Tibial nerve (tissue), 4 donors: ENCODE results near the gene GAL3ST3. TPM values are rescaled to one million over a fixed set of nuclear protein-coding genes. Genes with fewer than 3 reads are reported as not detected.
"Not testable (repeated sequence)": the region's sequence is repeated elsewhere in the genome, so short reads cannot be mapped to it uniquely, and the experiment has no call there.

Source experiments
- DNase-seq, 2 donors: peaks; one replicate each; pipeline ENCODE4 v3.0.0-alpha.2; 2019; ENCODE audit warnings: low spot score in 2 of 2
- H3K27ac ChIP-seq, 4 donors: fragments of 200-600 bp; sonication (generic) in 3 of 4; one replicate each; pipeline ENCODE4 v1.5.1; 2017 to 2019; ENCODE audit warnings: mild to moderate bottlenecking in 1 of 4
- H3K27me3 ChIP-seq, 2 donors: fragments of 200-600 bp; sonication (generic) in 1 of 2; one replicate each; pipeline versions ENCODE4 v1.5.1 to v1.6.0; 2017 to 2019
- H3K36me3 ChIP-seq, 3 donors: fragments of 200-600 bp; sonication (generic); one replicate each; pipeline ENCODE4 v1.5.1; 2018 to 2019
- H3K4me1 ChIP-seq, 4 donors: fragments of 200-600 bp; sonication (generic) in 3 of 4; one replicate each; pipeline ENCODE4 v1.5.1; 2017 to 2019
- H3K4me3 ChIP-seq, 4 donors: fragments of 200-600 bp; sonication (generic) in 3 of 4; one replicate each; pipeline ENCODE4 v1.5.1; 2017 to 2019; ENCODE audit warnings: mild to moderate bottlenecking in 1 of 4, moderate library complexity in 1 of 4
- H3K9me3 ChIP-seq, 4 donors: fragments of 200-600 bp; sonication (generic) in 3 of 4; one replicate each; pipeline ENCODE4 v1.5.1; 2017 to 2019
- EP300 ChIP-seq, 2 donors: sonication (generic); formaldehyde crosslinking; IDR thresholded peaks; one replicate each; pipeline ENCODE4 v1.6.1; 2017; ENCODE audit warnings: antibody characterized with exemption in 2 of 2, mild to moderate bottlenecking in 1 of 2
- POLR2A ChIP-seq, 2 donors: fragments of 450-650 bp; IDR thresholded peaks; one replicate each; pipeline ENCODE4 v1.6.1; 2017; ENCODE audit warnings: antibody characterized with exemption in 2 of 2, mild to moderate bottlenecking in 2 of 2, moderate library complexity in 2 of 2
- WGBS, 2 donors: methylation state at CpG; one replicate each; pipeline ENCODE4 v1.1.5; 2018; 5-methylcytosine and 5-hydroxymethylcytosine counted together
- total RNA-seq, 4 donors: library from RNA; depleted of rRNA; stranded (reverse); fragments of >200 nt; gene quantifications; one replicate each; pipeline ENCODE4 v1.1.0, GENCODE V29; 2016
- TF ChIP-seq, protein P1 (sequence below), 5 experiments: fragments of 200-600 bp in 3 of 5; fragments of 450-650 bp in 2 of 5; sonication (generic) in 3 of 5; IDR thresholded peaks; one replicate each; pipeline ENCODE4 v1.5.1; 2016 to 2019; ENCODE audit warnings: antibody characterized with exemption in 5 of 5, mild to moderate bottlenecking in 3 of 5, moderate library complexity in 2 of 5

The GAL3ST3 gene
- total RNA-seq, 4 donors from 2014 or later = not detected

DNA sequence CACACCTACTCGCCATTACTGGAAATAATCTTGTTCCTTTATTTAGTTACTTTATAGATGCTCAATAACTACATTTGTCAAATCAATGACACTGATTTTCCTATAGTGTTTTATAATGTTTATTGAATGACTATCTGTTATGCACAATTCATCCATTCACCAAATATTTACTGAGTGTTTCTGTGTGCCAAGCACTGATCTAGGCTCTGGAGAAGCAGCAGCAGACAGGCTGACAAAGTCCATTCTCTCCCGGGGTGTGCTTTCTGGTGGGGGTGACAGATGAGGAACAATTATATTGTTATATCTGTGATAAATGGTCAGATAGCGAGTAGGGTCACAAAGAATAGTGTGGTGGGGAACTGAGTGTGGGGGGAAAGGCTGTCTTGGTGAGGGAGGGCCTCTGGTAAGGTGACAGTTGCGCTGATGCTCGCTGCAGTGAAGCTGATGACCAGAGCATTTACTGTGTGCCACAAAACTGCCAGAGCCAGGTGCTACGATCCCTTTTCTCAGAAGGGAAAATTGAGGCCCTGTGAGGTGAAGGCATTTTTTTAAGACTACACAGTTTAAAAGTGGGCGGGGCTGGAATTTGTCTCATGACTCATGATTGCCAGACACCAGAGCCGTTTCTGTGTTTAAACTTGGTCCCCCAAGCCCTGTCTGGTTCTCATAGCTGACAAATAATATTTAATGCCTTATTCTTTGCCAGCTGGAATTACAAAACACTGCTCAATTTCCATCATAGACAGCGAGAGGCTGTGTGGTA is 31.3 kb upstream of the GAL3ST3 start:
- Histone ChIP-seq H3K9me3 (no peaks in the 10 kb centered on the region), H3K4me1 (peaks cover 0 to 49% (median 37%) of the 10 kb centered on the region in 4 donors), H3K4me3 (no peak overlapping the region), H3K36me3 (peaks cover 0 to 14% (median 0%) of the 10 kb centered on the region in 3 donors), H3K27ac (peak overlapping the region in 3 of 4 donors; percentile 58 to 68 (median 63)), H3K27me3 (no peaks in the 10 kb centered on the region)
- TF ChIP-seq, protein P1, sequence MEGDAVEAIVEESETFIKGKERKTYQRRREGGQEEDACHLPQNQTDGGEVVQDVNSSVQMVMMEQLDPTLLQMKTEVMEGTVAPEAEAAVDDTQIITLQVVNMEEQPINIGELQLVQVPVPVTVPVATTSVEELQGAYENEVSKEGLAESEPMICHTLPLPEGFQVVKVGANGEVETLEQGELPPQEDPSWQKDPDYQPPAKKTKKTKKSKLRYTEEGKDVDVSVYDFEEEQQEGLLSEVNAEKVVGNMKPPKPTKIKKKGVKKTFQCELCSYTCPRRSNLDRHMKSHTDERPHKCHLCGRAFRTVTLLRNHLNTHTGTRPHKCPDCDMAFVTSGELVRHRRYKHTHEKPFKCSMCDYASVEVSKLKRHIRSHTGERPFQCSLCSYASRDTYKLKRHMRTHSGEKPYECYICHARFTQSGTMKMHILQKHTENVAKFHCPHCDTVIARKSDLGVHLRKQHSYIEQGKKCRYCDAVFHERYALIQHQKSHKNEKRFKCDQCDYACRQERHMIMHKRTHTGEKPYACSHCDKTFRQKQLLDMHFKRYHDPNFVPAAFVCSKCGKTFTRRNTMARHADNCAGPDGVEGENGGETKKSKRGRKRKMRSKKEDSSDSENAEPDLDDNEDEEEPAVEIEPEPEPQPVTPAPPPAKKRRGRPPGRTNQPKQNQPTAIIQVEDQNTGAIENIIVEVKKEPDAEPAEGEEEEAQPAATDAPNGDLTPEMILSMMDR (IDR thresholded peaks at IDR 0.05) = no peak
- TF ChIP-seq POLR2A (IDR thresholded peaks at IDR 0.05) = no peak
- TF ChIP-seq EP300 (IDR thresholded peaks at IDR 0.05) = no peak
- WGBS, 2 donors = 68 to 70% methylated on average over 9 of the region's 9 CpGs
- DNase-seq = peak in 1 of 2 donors; percentile 56

DNA sequence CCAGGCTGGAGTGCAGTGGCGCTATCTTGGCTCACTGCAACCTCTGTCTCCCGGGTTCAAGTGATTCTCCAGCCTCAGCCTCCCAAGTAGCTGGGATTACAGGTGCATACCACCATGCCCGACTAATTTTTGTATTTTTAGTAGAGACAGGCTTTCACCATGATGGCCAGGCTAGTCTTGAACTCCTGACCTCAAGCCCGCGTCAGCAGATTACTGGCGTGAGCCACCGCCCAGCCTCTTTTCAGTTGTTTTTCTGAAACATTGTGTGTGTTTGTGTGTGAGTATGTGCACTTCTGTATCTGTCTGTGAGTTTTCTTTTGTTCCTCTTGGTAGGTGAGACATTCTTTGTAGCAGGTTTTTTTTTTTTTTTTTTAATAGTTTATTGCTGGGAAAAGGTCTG is 30.0 kb upstream of the GAL3ST3 start:
- H3K27me3 ChIP-seq, DNase-seq, H3K27ac ChIP-seq, H3K4me3 ChIP-seq, H3K9me3 ChIP-seq: not testable (repeated sequence)
- 86 to 88% methylated on average over 7 of the region's 7 CpGs for WGBS, 2 donors
- Histone ChIP-seq H3K36me3 (peaks cover 0 to 25% (median 0%) of the 10 kb centered on the region in 3 donors), H3K4me1 (peaks cover 0 to 40% (median 35%) of the 10 kb centered on the region in 4 donors)

DNA sequence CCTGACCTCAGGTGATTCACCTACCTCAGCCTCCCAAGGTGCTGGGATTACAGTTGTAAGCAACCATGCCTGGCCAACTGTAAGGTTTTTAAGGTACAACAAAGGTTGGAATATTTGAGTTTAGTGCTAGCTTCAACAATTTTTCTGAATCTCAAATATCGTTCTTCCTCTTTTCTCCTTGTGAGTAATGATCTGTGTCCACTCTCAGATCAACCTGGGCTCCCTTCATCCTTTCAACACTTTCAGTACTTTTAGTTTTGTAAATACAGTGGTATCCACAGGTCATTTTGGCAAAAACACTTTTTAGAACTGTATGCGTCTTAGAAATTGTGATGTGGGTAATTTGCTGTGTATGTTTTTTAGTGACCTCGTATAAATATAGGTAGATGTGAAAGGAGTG is 29.0 kb upstream of the GAL3ST3 start:
- Histone ChIP-seq H3K4me1 (peaks cover 0 to 31% (median 28%) of the 10 kb centered on the region in 4 donors), H3K4me3 (no peak overlapping the region), H3K9me3 (no peaks in the 10 kb centered on the region), H3K27me3 (no peaks in the 10 kb centered on the region), H3K27ac (no peak overlapping the region), H3K36me3 (peaks cover 0 to 29% (median 0%) of the 10 kb centered on the region in 3 donors)
- 92 to 93% methylated on average over 3 of the region's 3 CpGs for WGBS, 2 donors
- TF ChIP-seq, protein P1 (IDR thresholded peaks at IDR 0.05) = no peak
- TF ChIP-seq EP300 (IDR thresholded peaks at IDR 0.05) = no peak
- TF ChIP-seq POLR2A (IDR thresholded peaks at IDR 0.05) = no peak
- DNase-seq = no peak

DNA sequence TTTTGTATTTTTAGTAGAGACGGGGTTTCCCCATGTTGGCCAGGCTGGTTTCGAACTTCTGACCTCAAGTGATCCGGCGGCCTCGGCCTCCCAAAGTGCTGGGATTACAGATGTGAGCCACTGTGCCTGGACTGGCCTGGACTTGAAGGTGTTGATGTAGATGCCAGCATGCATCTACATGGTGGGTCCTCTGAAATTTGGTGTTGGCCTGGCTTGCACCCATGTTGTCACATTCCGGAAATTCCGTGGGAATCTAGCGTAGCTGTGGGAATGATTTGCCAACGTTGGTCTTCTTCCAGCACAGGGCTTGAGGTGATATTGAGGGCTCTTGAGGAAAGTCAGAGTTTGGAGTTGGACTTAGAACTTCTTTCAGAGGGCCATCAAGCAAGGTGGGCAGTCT is 27.6 kb upstream of the GAL3ST3 start:
- no peak for DNase-seq
- 83 to 84% methylated on average over 9 of the region's 9 CpGs for WGBS, 2 donors
- Histone ChIP-seq H3K4me3 (no peak overlapping the region), H3K36me3 (peaks cover 0 to 29% (median 0%) of the 10 kb centered on the region in 3 donors), H3K4me1 (peaks cover 0 to 31% (median 18%) of the 10 kb centered on the region in 4 donors), H3K9me3 (no peaks in the 10 kb centered on the region), H3K27ac (no peak overlapping the region), H3K27me3 (no peaks in the 10 kb centered on the region)
- TF ChIP-seq EP300 (IDR thresholded peaks at IDR 0.05) = no peak

DNA sequence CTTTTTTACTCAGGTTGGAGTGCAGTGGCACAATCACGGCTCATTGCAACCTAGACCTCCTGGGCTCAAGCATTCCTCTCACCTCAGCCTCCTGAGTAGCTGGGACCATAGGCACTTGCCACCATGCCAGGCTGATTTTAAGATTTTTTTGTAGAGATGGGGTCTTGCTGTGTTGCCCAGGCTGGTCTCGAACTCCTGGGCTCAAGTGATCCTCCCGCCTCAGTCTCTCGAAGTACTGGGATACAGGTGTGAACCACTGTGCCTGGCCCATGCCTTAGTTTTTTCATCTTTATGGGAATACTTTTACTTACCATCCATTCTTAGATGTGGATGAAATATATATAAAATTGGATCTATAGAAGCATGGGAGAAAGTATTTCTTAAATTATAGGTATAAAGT is 26.3 kb upstream of the GAL3ST3 start:
- Histone ChIP-seq H3K4me1 (peaks cover 0 to 25% (median 14%) of the 10 kb centered on the region in 4 donors), H3K27ac (no peak overlapping the region), H3K36me3 (peaks cover 0 to 29% (median 0%) of the 10 kb centered on the region in 3 donors), H3K4me3 (no peak overlapping the region), H3K27me3 (no peaks in the 10 kb centered on the region), H3K9me3 (no peaks in the 10 kb centered on the region)
- WGBS, 2 donors = 100% methylated on average over 4 of the region's 4 CpGs
- no peak for DNase-seq
- TF ChIP-seq EP300 (IDR thresholded peaks at IDR 0.05) = no peak
- TF ChIP-seq POLR2A (IDR thresholded peaks at IDR 0.05) = no peak
- TF ChIP-seq, protein P1 (IDR thresholded peaks at IDR 0.05) = no peak

DNA sequence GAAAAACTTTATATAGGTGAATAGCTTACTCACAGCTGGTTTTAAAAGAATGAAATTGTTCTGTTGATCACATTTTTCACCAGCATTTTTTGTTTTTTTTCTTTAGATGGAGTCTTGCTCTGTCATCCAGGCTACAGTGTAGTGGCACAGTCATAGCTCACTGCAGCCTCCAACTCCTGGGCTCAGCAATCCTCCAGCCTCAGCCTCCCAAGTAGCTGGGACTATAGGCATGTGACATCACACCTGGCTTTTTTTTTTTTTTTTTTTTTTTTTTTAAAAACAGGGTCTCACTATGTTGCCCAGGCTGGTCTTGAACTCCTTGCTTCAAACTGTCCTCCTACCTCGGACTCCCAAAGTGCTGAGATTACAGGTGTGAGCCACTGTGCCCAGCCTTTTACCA is 24.7 kb upstream of the GAL3ST3 start:
- Histone ChIP-seq H3K27me3 (no peaks in the 10 kb centered on the region), H3K36me3 (peaks cover 0 to 34% (median 0%) of the 10 kb centered on the region in 3 donors), H3K4me3 (no peak overlapping the region), H3K27ac (no peak overlapping the region), H3K9me3 (no peaks in the 10 kb centered on the region), H3K4me1 (peaks cover 0 to 32% (median 18%) of the 10 kb centered on the region in 4 donors)
- 95 to 100% methylated on average over 1 of the region's 1 CpG for WGBS, 2 donors
- TF ChIP-seq, protein P1 (IDR thresholded peaks at IDR 0.05) = no peak
- no peak for TF ChIP-seq EP300 (IDR thresholded peaks at IDR 0.05)
- no peak for TF ChIP-seq POLR2A (IDR thresholded peaks at IDR 0.05)
- DNase-seq = no peak
